ENCODE results near the gene EHHADH. TPM values are rescaled to one million over a fixed set of nuclear protein-coding genes. Genes with fewer than 3 reads are reported as not detected.
"Not testable (repeated sequence)": the region's sequence is repeated elsewhere in the genome, so short reads cannot be mapped to it uniquely, and the experiment has no call there.

EHHADH gene
- total RNA-seq, 1 donor from 2014 or later = 1.3 TPM

DNA sequence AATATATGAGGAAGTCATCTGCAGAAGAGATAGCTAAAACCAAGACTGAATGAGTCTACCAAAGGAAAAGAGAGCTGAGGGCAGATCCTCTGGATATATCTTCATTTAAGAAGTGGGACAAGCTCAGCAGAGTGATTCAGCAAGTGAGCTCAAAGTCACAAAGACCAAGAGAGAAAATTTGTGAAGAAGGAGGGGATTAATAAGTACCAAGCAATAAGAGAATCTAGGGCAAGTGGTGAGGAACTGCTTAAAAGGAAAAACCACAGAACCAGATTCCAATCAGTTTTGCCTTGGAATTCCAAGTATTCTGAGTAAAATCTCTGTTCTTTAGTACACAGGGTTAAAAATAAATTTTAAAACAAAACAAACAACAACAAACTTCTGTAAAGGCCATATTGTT, 3.6 kb downstream of the EHHADH start:
- no peaks in the 10 kb centered on the region for H3K27me3 ChIP-seq (ENCODE audit: control insufficient read depth, insufficient read depth, low read length)

DNA sequence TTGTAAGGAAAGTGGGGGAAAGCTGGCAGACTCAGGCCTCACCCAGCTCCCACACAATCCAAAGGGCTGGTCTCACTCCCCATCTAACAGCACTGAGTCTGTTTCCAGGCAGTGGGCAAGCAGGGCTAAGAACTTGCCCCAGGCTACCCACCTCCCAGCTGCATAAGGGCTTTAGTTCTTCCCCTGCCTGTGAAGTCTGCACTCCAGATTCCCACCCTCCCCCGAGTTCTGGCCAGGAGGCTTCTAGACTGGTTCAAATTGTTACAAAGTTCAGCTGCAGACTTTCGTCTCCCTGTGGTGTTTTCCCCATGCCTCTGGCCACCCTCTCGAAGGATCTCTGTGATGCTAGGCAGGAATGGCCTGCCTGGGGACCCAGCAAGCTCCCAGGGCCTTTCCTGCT, 11.2 kb downstream of the EHHADH start:
- H3K27me3 ChIP-seq (ENCODE audit: control insufficient read depth, insufficient read depth, low read length) = no peaks in the 10 kb centered on the region
- H3K4me3 ChIP-seq (ENCODE audit: low read depth, low read length) = no peak overlapping the region
- H3K36me3 ChIP-seq (ENCODE audit: control insufficient read depth, insufficient read depth, low read length) = no peaks in the 10 kb centered on the region
- TF ChIP-seq, protein P1, sequence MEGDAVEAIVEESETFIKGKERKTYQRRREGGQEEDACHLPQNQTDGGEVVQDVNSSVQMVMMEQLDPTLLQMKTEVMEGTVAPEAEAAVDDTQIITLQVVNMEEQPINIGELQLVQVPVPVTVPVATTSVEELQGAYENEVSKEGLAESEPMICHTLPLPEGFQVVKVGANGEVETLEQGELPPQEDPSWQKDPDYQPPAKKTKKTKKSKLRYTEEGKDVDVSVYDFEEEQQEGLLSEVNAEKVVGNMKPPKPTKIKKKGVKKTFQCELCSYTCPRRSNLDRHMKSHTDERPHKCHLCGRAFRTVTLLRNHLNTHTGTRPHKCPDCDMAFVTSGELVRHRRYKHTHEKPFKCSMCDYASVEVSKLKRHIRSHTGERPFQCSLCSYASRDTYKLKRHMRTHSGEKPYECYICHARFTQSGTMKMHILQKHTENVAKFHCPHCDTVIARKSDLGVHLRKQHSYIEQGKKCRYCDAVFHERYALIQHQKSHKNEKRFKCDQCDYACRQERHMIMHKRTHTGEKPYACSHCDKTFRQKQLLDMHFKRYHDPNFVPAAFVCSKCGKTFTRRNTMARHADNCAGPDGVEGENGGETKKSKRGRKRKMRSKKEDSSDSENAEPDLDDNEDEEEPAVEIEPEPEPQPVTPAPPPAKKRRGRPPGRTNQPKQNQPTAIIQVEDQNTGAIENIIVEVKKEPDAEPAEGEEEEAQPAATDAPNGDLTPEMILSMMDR (IDR thresholded peaks at IDR 0.05; ENCODE audit: insufficient read depth, low read length, severe bottlenecking) = no peak
- FAIRE-seq (no peak), DNase-seq (ENCODE audit: low read depth) (no peak)

More for the DNA sequence above, 3.6 kb downstream of the EHHADH start:
- H3K36me3 ChIP-seq (ENCODE audit: control insufficient read depth, insufficient read depth, low read length) = no peaks in the 10 kb centered on the region
- DNase-seq (ENCODE audit: low read depth) (no peak), FAIRE-seq (no peak)
- TF ChIP-seq, protein P1 (IDR thresholded peaks at IDR 0.05; ENCODE audit: insufficient read depth, low read length, severe bottlenecking) = no peak
- H3K4me3 ChIP-seq (ENCODE audit: low read depth, low read length) = no peak overlapping the region

DNA sequence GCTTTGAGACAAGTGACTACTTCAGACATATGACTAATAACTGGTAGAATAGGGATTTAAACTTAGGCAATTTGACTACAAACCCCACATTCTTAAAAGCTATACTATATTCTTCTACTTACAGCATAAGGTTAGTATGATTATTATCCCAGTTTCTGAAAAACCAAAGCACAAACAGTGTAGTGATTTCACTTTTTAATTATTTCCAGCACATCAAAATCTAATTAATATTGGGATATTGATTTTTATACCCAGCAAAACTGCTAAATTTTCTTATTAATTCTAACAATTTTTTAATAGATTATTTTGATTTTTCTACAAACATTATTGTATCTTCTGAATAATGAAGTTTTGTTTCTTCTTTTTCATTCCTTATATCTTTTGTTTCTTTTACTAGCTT, 16.9 kb downstream of the EHHADH start:
- TF ChIP-seq, protein P1 (IDR thresholded peaks at IDR 0.05; ENCODE audit: insufficient read depth, low read length, severe bottlenecking) = no peak
- Histone ChIP-seq H3K27me3 (ENCODE audit: control insufficient read depth, insufficient read depth, low read length) (no peaks in the 10 kb centered on the region), H3K4me3 (ENCODE audit: low read depth, low read length) (no peak overlapping the region), H3K36me3 (ENCODE audit: control insufficient read depth, insufficient read depth, low read length) (peaks cover 1% of the 10 kb centered on the region)
- no peak for FAIRE-seq
- no peak for DNase-seq (ENCODE audit: low read depth)

DNA sequence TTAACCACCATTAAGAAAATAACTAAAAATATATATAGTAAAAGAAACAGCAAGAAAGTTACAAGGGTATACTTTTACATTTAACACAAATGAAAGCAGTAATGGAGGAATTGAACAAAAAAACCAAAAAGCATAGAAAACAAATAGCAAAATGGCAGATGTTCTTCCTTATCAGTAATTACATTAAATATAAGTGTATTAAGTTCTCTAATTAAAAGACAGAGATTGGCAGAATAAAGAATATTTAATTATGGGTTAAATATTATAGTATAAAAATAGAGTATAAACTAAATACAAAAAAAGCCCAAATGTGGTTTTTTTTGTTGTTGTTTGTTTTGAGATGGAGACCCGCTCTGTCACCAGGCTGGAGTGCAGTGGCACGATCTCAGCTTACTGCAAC, 20.5 kb downstream of the EHHADH start:
- TF ChIP-seq, protein P1 (IDR thresholded peaks at IDR 0.05; ENCODE audit: insufficient read depth, low read length, severe bottlenecking) = no peak

DNA sequence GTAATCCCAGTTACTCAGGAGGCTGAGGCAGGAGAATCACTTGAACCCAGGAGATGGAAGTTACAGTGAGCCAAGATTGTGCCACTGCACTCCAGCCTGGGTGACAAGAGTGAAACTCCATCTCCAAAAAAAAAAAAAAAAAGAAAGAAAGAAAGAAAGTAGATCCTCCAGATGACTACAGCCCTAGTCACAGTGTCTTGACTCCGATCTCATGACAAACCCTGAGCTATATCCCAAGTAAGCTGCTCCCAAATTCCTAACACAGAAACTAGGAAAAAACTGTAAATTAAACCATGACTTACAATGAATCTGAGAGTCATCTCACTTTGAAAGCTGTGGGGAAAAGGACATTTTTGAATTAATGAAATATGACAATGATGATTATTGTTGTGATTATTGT, 27.3 kb downstream of the EHHADH start:
- not testable (repeated sequence) for H3K36me3 ChIP-seq (ENCODE audit: control insufficient read depth, insufficient read depth, low read length); H3K27me3 ChIP-seq (ENCODE audit: control insufficient read depth, insufficient read depth, low read length); DNase-seq (ENCODE audit: low read depth); FAIRE-seq; H3K4me3 ChIP-seq (ENCODE audit: low read depth, low read length)

More for the DNA sequence above, 20.5 kb downstream of the EHHADH start:
- DNase-seq (ENCODE audit: low read depth) = no peak
- H3K27me3 ChIP-seq (ENCODE audit: control insufficient read depth, insufficient read depth, low read length) = no peaks in the 10 kb centered on the region
- no peak for FAIRE-seq
- no peak overlapping the region for H3K4me3 ChIP-seq (ENCODE audit: low read depth, low read length)
- peaks cover 1% of the 10 kb centered on the region for H3K36me3 ChIP-seq (ENCODE audit: control insufficient read depth, insufficient read depth, low read length)

DNA sequence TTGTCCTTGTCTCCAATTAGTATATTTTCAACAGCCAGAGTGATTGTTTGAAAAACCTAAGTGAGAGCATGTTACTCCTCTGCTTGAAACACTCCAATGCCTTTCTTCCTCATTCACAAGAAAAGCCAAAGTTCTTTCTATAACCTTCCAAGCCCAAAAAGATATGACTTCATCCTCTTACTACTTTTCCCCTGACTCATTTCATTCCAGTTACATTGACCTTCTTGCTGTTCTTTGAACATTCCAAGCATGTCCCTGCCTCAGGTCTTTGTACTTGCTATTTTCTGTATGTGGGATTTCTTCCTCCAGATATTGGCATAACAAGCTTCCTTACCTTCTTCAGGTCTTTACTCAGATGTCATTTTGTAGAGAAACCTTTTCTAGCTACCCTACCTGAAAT, 28.3 kb downstream of the EHHADH start:
- H3K27me3 ChIP-seq (ENCODE audit: control insufficient read depth, insufficient read depth, low read length) = no peaks in the 10 kb centered on the region
- no peak overlapping the region for H3K4me3 ChIP-seq (ENCODE audit: low read depth, low read length)
- DNase-seq (ENCODE audit: low read depth) (peak; percentile 63), FAIRE-seq (no peak)
- TF ChIP-seq, protein P1 (IDR thresholded peaks at IDR 0.05; ENCODE audit: insufficient read depth, low read length, severe bottlenecking) = no peak
- no peaks in the 10 kb centered on the region for H3K36me3 ChIP-seq (ENCODE audit: control insufficient read depth, insufficient read depth, low read length)

Measured in bronchial epithelial cell (primary cell).